HG03280 (cell line): ENCODE data around the gene SLC13A4.

Experiments used
- ATAC-seq: cut with Tn5 transposase; IDR thresholded peaks from one replicate; pipeline ENCODE4 v1.9.1; 2021; ENCODE audit warnings: mild to moderate bottlenecking, moderate library complexity; ENCODE audit not compliant: unreplicated experiment

Gene SLC13A4

DNA sequence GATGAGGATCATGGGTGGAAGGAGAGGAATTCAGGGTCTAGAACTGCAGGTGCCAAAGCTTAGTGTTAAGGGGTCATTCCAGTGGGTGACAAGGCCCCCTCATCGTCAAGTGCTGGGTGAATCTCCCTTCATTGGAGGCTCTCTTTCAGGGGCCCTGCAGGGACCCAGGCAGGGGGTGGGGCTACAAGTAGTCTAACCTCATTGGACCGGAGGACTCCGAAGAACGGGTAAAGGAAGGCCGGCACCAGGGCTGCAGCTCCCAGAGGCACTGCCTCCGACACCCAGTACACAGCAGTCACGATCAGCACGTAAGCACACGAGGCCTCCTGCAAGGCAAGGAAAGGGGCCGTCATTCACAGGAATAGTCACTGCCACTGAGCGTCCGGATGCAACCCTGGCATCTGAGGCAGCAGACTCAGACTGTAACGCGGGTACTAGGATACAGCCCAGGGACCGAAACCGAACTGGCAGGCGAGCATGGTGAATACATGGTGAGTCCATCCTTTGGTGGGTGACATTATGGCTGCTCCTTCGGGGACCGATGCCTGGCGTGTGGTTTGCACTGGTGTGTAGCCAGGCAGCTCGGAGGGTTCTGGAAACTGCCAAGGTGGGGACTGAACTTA lies 6.7 kb downstream of the SLC13A4 start:
- ATAC-seq = no peak

DNA sequence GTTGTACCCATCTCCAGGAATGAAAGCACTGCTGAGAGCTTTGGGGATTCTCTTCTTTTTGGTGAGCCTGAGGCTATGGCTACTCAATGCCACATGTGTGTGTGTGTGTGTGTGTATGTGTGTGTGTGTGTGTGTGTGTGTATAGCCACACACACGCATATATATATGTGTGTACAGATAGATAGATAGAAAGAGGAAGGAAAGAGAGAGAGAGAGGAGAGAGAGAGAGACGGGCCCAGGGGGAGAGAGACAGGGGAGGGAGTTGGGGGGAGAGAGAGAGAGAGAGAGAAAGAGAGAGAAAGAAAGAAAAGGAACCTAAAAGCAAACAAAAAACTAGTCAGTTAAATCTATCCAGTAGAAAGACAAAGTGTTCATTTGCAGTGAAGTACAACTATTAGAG lies 8.3 kb downstream of the SLC13A4 start:
- no peak for ATAC-seq

DNA sequence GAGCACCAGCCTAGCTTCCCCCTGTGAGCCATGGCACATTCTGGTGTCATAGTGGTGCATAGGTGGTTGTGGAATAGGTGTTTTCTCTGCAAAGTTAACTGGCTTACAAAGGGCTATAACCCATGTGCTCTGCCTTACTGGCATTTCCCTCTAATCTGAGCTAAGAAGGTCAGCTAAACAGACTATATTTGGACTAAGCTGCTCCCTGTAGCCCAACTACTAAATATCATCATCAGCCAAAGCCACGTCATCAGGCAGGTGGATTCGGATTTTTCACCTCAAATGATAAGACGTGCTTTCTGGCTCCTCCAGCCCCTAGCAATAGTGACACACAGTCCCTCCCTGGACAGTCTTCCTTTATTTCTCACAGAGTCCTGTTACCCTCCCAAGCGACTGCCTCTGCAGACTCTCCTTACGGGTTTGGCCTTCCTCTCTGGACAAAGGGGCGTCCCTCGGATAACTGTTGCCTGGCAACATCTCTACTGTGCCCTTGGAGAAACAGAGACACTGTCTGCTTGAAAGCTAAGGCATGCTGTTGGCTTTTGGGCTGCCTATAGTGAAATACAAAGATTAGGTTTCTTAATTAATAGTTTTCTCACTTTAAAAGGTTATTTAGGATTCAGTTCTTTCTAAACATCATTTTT lies 9.1 kb downstream of the SLC13A4 start:
- ATAC-seq = no peak

DNA sequence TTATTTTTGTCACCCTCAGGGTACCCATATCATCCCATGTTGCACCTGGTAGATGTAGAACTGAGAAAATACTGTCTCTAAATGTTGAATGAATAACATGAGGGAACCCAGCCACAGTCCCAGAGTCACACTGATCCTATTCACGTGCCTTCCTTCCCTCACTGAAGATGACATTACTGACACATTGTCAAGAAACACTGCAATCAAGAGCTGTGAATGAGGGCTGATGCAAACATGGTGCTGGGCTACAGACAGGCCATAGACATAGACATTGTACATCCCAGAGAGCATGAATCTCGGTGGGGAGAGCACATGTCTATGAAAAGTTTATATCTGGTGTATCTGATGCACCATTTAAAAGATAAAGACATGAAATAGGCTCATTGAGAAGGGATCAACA lies 9.8 kb downstream of the SLC13A4 start:
- no peak for ATAC-seq

DNA sequence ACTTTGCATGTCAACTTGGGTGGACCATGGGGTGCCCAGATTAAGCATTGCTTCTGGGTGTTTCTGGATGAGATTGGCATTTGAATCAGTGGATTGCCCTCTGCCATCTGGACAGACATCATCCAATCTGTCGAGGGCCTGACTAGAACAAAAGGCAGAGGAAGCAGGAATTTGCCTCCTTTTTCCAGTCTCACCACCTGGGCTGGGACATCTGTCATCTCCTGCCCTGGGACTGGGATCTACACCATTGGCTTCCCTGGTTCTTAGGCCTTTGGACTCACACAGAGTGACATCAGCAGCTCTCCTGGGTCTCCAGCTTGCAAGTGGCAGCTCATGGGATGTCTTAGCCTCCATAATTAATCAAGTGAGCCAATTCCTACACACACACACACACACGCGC lies 10.3 kb downstream of the SLC13A4 start:
- no peak for ATAC-seq

DNA sequence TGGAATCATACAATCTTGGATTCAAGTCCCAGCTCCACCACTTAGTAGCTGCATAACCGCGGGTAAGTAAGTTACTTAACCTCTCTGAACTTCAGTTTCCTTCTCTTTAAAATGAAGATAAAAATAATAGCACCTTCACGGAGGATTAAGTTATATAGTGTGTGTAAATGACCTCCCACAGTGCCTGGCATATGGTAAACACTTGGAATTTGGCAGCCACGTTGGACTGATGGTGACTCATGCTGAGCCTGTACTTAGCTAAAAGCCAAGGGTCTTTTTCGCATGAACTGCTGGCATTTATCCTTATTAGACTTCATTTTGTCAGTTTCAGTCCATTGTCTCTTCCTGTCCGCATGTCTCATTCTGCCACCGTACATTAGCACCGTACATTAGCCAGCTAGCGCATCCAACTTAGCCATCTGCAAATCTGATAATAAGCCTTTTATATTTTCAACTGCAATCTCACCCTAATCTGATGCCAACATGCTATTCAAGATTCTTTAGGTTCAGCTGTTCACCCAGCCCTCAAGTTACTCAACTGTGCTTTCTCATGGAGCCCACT lies 11.2 kb downstream of the SLC13A4 start:
- ATAC-seq = no peak

DNA sequence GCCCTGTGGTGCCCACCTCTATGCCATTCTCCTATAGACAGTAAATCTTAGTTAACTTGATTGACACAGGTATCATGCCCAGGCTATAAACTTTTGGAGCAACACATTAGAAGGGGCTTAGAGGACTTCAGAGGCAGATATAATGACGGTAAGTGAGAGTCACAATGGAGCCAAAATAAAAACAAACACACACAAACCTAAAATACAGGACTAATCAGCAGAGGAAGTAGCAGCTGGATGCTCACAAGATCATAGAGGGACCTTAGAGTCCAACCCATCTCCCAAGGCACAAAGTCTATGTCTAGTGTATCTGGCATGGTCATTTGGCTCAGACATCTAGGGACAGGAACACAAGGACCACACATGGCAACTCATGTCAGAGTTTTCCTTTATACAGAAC lies 12.3 kb downstream of the SLC13A4 start:
- ATAC-seq = no peak

DNA sequence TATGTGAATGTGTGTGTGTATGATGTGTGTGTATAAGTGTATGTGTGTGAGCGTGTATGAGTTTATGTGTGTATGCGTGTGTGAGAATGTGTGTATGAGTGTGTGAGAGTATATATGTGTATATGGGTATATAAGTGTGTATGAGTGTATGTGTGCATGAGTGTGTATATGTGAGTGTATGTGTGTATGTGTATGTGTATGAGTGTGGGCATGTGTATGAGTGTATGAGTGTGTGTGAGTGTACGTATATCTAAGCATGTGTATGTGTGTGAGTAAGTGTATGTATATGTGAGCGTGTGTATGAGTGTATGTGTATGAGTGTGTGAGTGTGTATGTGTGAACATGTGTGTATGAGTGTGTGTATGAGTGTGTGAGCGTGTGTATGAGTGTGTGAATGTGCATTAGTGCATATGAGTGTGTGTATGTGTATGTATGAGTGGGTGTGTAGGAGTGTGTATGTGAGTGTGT lies 12.9 kb downstream of the SLC13A4 start:
- ATAC-seq = no peak

DNA sequence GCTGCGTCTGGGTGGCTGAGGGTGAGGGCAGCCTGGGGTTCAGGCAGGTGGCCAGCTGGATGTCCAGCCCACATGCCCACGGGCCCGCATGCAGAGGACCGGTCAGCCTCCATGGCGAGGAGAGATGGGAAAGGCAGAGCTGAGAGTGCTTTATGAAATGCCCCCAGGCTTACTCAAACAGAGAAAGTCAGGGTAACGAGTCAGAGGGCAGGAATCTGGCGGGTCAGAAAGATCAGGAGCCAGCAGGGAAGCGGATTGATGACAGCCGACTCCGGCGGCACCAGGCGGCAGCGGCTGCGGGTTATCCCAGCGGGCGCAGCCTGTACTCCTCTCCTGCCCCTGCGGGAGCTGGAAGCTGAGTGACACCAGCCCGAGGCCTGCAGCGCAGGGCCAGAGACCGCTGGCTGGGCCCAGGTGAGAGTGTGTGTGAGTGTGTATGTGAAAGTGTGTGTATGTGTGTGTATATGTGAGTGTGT lies 13.4 kb downstream of the SLC13A4 start:
- no peak for ATAC-seq

DNA sequence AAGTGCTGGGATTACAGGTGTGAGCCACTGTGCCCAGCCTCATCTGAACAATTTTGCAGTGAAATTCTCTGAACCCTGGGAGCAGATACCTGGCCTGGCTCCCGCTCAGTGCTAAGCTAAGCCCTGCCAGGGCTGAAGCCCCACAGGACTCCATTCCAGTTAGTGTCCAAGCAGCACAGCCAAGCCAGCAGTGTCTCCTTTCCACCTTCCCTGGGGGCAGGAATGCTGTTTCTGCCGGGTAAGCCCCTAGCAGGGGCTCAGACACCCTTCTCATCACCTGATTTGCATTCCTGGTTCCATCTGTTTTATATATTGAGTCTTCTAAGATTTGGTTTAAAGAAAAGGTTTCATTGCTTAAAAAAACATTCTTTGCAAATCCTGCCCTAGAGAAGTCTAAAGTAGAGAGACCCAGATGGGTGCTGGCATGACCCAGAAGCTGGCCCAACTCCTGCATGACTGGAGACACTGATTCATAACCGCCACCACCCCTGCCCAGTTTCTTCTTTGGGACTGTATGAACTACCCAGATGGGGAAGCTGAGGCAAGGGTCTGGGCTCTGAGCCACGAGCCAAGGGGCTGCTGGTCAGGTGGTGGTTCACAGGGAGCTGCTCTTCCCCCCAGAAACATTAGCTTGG lies 14.0 kb downstream of the SLC13A4 start:
- ATAC-seq = no peak

DNA sequence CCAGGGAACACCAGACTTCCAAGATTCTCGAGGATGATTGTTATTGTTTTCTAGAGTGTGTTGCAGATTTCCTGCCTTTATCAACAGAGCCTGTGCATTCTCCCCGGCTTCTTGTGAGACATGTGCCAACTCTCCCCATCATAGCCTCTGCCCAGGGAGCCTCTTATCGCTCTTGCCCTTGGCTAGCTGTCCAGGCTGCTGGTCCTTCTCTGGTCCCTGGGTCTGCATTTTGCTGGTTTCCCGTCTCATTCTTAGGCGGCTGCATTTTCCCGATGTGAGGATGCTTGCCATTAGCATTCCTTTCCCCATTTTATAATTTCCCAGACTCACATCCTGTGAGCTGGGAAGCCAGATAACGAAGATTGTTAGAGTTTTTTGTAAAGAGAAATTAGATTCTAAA lies 15.2 kb downstream of the SLC13A4 start:
- ATAC-seq = no peak

DNA sequence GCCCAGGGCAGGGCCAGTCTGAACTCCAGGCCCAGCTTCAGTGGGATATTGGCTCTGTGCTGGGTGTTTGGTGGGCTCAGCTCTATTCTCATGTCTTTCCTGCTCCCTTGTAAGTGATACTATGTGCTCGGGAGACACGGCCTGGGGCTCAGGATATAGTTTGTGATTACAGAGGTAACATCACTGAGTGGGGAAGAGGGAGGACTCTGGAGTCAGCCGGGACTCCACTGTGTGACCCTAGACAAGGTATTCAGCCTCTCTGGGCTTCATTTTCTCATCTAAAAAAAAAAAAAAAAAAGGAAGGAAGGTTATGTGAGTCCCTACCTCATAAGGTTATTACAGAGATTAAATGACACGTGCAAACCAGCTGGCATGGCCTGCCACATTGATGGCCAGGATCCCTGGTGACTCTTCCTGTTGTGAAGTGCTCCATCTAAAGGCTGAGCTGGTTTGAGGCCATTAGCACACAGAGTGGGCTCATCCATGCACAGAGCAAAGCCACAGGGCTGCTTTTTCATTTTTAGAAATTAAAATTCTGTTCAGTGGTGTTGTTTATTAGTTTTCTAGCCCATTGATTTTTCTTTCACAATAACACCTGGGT lies 15.7 kb downstream of the SLC13A4 start:
- ATAC-seq = no peak

DNA sequence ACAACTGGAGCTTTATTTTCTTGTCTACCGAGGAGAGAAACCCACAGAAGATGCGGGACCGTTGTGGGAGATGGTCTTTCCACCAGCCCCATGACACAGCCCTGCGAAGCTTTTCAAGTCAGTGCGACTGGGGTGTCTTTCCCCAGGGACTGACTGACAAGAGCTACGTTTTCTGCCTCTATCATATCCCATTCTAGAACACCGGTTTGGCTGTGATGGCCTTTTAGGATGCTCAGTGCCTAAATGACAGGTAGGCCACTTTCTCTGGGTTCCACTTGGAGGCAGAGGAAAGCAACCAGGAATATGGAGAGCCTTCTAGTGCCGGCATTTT lies 16.9 kb downstream of the SLC13A4 start:
- ATAC-seq = peak; percentile 20

DNA sequence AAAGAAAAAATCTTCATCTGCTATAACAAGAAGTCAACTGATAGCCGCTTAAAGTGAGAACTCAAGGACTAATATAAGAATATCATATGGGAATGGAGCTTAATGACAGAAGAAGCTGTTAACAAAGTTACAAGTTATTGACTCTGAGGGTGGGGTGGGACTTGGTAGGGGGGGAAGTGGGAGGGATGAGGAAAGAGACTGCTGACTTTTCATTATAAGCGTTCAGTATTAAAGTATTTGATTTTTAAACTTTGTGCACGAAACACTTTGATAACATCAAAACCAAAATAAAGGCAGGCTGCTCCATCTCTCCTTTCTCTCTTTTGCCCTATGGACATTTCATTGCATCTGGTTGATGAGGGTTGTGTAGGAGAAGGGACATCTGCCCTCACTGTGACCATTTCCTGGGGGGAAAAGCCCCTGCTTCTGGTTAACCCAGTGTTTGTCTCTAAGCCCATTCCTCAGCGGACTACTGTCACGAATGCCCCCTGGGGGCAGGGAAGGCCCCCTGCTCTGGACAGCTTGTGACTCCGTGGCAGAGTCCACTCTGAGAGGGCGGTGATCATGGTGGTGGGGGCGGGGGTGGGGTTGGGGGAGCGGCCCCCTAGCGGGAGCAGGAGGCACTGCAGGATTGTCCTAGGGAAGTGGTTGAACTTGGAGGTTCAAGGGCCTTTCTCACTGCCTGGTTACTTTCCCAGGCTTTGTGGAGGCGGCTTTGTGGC lies 17.4 kb downstream of the SLC13A4 start:
- ATAC-seq = peak; percentile 41

DNA sequence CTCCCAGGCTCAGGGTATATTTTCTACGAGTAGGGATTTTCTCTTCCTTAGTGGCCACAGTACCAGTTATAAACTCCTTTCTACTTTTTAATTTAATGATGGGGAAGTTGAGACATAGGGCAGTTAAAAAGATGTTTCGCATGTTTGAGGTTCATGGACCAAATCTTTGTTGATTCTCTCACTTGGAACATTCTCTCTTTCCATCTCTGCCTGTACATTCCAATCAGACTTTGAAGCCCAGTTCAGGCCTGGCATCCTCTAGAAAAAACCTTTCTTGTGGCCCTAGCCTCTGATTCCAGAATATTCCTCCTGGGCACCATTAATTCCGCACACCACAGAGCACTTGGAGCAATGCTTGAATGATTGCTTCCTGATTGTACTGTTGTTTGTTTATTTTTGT lies 18.5 kb downstream of the SLC13A4 start:
- no peak for ATAC-seq

DNA sequence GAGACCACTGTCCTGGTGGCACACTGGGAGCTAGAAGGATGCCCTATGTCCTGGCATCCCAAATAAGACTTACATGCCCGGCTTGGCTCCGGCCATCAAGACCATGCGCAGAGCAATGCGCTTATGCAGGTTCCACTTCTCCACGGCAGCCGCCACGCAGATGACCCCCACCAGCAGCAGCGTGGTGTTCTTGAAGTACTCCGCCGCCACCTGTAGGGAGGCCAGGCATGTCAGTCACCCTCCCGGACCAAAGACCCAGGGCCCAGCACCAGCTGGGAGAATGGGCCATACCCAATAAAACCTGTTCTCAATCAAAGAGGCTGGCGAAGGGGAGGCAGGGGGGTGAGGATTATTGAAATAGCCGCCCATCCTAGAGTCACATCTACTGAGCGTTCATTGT lies 19.9 kb downstream of the SLC13A4 start:
- no peak for ATAC-seq

DNA sequence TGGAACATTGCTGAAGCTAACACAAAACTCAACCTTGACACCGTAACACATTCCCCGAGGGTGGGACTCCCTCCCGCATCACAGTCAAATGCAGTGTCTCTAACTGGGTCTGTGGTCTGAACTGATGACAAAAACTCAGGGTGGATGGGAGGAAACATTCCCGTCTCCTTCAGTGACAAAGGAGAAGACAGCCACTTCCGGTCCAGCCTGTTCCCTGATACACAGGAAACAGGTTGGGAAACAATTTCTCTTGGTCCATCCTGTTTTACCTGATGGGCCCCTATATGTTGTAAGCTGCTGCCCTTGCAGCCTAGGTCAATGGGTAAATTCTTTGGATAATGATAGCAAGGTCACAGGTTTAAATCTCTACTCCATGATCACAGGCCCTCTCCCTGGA lies 20.4 kb downstream of the SLC13A4 start:
- ATAC-seq = no peak

DNA sequence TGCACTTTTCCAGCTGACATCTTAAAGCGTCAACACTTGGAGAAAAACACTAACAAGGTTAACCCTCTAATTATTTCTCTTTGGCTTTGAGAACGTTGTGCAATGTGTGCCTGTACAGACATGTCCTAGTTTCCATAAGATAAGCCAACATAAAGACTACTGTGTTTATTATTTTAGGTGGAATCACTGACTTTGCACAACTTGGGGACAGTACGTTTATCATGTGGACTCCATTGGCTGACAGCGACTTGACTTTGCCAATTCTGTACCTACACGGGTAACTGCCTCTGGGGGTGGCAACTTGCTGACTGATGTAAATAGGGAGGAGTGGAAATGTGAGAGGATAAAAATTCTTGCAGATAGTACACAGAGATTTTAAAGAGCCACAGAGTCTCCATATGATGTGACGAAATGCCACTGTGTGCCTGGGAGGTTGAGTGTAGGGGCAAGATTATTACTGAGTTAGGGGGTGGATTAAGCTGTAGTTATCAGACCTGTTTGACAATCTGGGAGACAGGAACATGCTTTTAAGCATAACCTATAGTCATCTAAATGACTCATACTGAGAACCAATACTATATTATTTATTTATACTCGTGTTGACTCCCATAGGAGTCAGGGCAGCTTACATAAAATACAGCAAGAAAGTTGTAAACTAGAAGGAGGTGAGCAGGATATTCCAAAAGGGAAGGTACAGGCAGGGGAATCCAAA lies 21.0 kb downstream of the SLC13A4 start:
- ATAC-seq = no peak

DNA sequence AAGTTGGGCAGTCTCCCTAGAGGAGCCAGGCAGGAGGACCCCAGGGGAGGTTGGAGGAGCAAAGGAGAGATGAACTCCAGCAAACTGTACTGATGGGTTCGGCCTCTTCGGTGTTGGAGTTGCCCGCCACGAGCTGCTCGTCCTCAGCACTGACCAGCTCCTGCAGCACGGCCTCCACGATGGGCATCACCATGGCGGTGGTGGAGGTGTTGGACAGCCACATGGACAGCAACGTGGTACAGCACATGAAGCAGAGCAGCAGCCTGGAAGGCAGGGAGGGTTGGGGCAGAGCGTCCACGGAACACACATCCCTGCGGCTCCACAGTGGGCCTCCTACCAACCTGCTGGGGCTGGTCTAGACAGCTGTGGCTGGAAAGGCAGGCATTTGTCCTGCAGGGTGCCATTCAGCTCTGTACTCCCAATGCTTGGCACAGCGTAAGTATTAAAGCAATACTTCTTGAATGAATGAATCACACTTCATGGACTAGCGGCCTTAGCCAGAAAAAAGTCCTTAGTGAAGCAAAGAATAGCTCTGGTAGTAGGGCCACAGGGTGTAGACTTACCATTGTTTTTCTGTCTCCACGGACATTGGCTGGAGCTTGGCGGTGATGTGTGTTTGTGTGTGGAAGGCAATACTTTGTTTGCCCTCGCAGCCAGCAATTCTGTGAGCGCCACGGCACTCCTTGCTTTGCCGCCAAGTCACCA lies 21.8 kb downstream of the SLC13A4 start:
- no peak for ATAC-seq

DNA sequence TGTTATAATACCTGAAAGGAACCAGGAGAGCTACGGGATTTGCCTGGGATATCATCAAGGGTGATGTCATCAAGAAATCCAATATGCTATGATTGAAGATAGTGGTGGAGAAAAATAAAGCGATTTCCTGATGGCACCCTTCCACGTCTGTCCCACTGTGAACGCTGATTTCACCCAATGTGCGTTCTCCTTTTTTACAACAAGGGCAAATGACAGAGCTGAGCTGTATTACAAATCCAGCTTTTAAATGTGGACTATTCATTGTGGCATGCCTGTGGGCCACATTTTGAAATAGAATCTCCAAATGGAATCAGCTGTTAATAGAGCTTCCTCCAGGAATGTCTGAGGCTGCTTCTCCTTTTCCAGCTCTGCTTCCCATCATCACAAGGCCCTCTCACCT lies 23.3 kb downstream of the SLC13A4 start:
- ATAC-seq = no peak
